ENCODE data around the gene ENOX2. TPM values are rescaled to one million over a fixed set of nuclear protein-coding genes. Genes with fewer than 3 reads are reported as not detected.

ENOX2 gene
- total RNA-seq, 4 donors from 2014 or later, result 10.2 to 27.0 (median 12.9) TPM

DNA sequence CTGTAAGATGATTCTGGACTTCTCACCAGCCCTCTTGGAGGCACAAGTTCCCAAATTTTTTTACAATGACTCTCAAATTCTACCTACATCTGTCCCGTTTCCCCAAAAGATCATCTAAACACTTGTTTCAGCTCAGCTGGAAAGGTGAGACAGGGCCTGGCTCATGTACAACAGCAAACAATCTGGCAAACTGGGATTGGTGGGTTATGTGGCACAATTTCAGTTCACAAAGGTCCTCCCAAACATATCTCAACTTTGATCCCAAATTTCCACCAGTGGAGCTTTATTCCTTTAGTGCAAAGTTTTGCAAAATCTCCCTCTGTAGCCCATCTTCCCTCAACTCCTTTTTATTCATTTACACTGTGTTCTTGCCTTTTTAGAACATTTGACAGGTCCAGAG, 207.1 kb downstream of the ENOX2 start:
- no peak for ATAC-seq (ENCODE audit: low FRiP score)
- no peak for DNase-seq (ENCODE audit: low spot score)
- TF ChIP-seq CTCF (IDR thresholded peaks at IDR 0.05), result no peak

GRCh38 chrX:130694983-130695382, 208.0 kb downstream of the ENOX2 start:
- TF ChIP-seq CTCF (IDR thresholded peaks at IDR 0.05), result no peak
- ATAC-seq (ENCODE audit: low FRiP score) (no peak), DNase-seq (ENCODE audit: low spot score) (no peak)

DNA sequence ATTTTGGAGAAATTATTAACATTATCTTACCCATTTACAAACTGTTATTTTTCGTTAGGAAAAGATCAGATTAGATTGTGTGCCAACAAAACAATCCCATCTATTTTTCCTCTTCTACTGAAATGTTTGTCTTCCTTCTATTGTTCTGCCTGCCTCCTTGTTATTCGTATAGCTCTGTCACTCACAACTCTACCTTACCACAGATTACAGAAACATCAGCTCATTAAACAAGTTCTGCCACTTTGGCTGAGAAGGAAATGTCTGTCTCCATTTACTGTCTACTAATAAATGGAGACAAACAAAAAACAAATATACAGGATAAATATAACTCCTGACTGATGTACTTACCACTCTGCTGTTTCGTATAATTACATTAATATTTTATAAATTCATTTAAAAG, 211.4 kb downstream of the ENOX2 start:
- no peak for ATAC-seq (ENCODE audit: low FRiP score)
- TF ChIP-seq CTCF (IDR thresholded peaks at IDR 0.05), result no peak
- no peak for DNase-seq (ENCODE audit: low spot score)

DNA sequence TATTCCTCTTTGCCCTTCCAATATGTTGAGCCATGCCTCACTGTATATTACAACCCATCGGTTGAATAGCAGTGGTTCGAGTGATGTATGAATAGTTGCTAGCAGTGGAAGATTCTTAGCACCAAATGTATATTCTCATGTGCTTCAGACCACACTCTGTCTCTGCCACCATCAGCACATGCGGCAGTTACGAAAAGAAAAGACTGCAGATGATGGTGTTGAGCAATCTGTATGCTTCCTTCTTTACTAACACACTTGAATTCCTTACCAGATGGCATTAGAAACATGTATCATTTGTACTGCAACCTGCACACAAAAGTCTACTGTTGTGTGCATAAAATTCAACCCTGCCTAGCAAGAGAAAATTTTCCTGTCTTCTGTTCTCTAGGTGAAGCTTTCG, 214.6 kb downstream of the ENOX2 start:
- no peak for DNase-seq (ENCODE audit: low spot score)
- no peak for TF ChIP-seq CTCF (IDR thresholded peaks at IDR 0.05)
- ATAC-seq (ENCODE audit: low FRiP score), result no peak

DNA sequence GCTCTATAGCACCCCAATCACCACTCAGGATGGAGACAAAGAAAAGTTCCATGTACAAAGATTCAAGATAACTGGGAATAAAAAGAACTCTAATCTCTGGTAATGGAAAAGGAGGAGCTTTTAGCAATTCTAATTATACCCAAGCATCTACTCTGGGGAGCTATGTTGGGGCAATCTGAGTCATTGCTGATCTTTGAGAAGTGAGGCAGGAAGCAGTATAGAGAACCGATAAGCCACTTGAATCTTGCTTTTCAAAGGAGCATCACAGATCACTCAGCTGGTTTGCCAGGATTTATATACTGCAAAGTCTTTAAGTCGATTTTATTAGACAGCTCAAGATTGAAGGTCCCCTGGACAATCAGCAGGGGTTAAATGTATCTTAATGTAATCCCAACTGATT, 220.0 kb downstream of the ENOX2 start:
- no peak for ATAC-seq (ENCODE audit: low FRiP score)
- no peak for DNase-seq (ENCODE audit: low spot score)
- no peak for TF ChIP-seq CTCF (IDR thresholded peaks at IDR 0.05)

DNA sequence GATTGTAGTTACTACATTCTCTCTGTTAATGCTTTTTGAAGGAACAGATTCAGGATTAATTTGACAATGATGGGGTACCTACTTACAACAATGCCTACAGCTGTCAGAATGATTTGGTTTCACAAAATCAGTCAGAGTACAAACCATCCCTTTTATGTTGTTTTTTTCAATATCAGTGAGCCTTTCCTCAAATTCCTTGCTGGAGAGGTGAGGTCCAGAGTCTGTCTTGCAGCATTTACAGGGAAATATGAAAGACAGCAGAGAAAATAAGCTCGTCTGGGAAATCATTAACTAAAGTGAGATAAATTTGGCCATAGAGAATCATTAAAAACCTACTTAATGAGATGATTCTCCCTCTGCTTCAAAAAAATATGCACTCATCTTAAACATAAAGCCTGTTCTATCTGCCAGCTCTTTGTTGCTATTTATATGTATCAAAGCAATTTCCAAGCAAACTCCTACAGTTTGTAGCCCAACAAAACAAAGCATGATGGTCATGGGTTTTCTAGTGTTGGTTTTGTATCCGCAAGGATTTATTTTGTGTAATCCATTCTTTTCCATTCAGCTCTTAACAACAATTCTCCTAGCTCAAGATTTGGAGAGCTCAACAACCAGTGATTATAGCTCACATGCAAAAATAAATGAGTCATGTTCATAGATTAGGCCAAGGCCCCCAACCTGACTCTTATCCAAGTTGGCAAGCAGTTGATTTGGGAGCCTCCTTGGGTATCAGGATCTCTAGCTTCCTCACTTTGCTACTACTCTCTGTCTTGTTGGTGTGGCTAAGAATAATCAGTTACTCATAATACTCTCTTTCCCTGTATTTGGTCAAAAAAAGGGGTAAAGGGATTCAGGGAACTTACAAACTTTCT, 222.6 kb downstream of the ENOX2 start:
- DNase-seq (ENCODE audit: low spot score) (no peak), ATAC-seq (ENCODE audit: low FRiP score) (no peak)
- TF ChIP-seq CTCF (IDR thresholded peaks at IDR 0.05), result no peak

DNA sequence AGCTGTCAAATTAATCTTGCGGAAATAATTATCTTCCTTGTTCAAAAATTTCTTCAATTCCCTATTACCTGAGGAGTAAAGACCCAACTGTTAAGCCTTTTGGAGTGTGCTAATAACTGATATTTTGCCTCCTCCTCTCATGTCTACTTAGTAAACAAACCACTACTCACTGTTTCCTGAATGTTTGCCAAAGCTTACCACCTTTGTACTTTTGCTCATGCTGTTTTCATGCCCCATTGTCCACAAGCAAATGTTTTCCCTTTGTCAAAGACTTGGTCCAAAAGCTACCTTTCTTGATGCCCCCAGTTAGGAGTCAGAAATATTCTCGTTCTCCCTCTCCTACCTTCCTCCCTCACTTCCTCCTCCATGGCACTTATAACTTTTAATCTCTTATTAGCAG, 226.1 kb downstream of the ENOX2 start:
- DNase-seq (ENCODE audit: low spot score) (no peak), ATAC-seq (ENCODE audit: low FRiP score) (no peak)
- no peak for TF ChIP-seq CTCF (IDR thresholded peaks at IDR 0.05)
